GM21381 (cell line): ENCODE measurements around the gene ANTXR1.

ENCODE experiments used
- ATAC-seq: cut with Tn5 transposase; IDR thresholded peaks from one replicate; pipeline ENCODE4 v1.9.1; 2021; ENCODE audit warnings: mild to moderate bottlenecking, moderate library complexity; ENCODE audit not compliant: unreplicated experiment

Gene ANTXR1

DNA sequence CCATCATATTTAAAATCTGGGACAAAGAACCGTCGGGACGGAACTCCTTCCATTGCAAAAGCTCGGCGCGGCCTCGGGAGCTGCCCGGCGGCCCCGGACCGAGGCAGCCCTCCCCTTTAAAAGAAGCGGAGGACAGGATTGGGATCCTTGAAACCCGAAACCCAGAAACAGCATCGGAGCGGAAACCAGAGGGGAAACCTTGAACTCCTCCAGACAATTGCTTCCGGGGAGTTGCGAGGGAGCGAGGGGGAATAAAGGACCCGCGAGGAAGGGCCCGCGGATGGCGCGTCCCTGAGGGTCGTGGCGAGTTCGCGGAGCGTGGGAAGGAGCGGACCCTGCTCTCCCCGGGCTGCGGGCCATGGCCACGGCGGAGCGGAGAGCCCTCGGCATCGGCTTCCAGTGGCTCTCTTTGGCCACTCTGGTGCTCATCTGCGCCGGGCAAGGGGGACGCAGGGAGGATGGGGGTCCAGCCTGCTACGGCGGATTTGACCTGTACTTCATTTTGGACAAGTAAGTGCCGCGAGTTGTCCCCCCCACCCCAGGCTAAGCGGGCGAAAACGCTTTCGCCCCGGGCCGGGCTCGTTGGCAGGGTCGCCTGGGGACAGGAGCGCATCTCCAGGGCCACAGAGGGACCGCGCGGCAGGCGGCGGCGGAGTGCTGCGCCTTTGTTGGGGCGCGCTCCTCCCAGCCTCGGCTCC lies at the start of gene ANTXR1:
TSS of gene ANTXR1 (plus strand) at position 38 of the 698 bp plus-strand sequence. CDS start at position 359, 321 bp downstream.
- ATAC-seq: no peak

DNA sequence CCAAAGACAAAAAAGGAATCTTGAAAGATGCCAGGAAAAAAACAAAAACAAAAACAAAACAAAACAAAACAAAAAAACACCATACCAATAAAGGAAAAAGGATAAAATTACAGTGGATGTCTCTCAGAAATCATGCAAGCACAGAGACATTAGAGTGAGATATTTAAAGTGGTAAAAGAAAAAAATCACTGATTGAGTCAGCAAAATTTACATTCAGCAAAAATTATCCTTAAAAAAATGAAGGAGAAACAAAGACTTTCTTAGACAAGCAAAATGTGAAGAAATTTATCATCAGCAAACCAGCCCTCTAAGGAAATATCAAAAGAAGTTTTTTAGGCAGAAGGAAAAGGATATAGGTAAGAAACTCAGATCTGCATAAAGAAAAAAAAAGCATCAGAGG lies 48.7 kb upstream of the ANTXR1 start:
- no peak for ATAC-seq

GRCh38 chr2:68968221-68968620 lies 44.8 kb upstream of the ANTXR1 start:
- no peak for ATAC-seq

DNA sequence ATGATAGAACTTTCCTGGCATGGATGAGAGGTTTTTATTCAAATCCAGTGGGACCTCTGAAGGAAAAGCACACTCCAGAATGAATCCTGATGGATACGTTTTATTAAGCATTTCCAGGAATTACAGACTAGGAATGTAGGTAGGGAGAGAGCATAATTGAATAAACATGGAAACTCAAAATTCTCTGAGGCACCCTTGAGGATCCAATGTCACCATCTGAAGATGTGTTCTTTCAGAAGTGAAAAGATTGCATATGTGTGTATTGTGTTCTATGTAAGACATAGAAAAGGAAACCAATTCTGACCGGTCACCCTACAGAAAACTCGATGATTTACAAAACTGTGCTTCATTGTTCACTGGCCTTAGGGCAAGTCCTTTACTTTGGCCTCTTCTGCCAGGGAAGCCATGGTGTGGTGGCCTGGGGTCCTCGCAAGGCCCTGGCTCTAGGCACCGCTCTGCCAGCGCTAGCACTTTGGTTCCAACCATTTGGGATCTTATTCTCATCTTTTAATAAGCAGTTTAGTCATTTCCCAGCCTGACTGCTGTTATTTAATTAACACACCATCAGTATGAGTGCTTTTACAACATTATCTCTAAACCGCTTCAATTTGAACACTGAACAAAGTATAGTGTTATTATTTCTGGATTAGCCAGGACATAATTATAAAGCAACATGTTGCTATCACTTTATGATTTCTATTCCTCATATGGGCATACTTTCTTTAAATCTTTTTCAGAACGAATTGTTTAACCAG lies 43.1 kb upstream of the ANTXR1 start:
- ATAC-seq: no peak

- no peak for ATAC-seq
These were observed 42.3 kb upstream of the ANTXR1 start for GRCh38 chr2:68970566-68971265.

- ATAC-seq: no peak
These were observed 41.3 kb upstream of the ANTXR1 start for GRCh38 chr2:68971591-68972231.

- ATAC-seq: no peak
These were observed 38.7 kb upstream of the ANTXR1 start, which contains the start of gene GKN1 for GRCh38 chr2:68974251-68974650. Gene GKN1 (plus strand): TSS chr2:68974636. CDS start chr2:68974678, 42 bp downstream.

DNA sequence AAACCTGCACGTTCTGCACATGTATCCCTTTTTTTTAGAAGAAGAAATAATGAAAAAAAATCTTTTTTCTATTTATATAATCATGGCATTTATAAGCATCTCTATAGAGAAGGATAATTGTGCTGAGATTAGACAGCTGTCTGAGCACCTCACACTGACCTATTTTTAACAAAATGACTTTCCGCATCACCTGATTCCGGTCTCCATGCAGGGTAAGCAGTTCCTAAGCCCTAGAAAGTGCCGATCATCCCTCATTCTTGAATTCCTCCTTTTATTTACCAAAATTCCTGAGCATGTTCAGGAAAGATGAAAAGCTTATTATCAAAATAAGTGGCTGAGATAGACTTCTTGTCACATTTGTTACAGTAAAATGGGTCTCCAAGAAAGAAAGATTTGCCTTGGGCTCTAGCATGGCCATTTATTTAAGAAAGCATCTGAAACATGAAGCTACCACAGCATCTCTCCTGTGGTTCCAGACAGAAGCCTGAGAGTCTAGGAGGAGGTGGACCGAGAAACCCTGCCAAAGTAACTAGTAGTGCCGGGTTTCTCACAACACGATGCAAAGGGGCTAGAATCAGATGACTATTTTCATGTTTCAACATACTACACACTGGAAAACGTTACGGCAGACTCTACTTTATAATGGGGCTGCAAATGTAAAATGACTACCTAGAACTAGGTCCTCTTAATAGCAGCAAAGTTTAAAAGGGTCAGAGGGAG lies 37.9 kb upstream of the ANTXR1 start:
- ATAC-seq: no peak

GRCh38 chr2:68975844-68976243 lies 37.1 kb upstream of the ANTXR1 start:
- no peak for ATAC-seq

GRCh38 chr2:68977453-68977852 lies 35.5 kb upstream of the ANTXR1 start:
- ATAC-seq: no peak

DNA sequence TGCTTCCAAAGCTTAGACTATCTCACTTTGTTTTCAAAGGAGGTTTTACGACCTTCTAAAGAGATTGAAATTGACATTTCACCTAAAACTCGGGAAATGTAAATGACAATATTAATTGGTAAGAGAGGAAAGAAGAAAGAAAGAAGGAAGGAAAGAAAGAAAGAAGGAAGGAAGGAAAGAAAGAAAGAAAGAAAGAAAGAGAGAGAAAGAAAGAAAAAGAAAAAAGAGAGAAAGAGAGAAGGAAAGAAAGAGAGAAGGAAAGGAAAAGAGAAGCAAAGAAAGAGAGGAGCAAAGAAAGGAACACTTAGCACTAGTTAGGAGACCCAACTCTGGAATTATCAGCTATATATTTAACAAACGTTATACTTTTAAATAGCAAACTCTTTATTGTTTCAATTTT lies 34.9 kb upstream of the ANTXR1 start:
- ATAC-seq: no peak

- ATAC-seq: no peak
These were observed 32.0 kb upstream of the ANTXR1 start for GRCh38 chr2:68980956-68981355.

GRCh38 chr2:68987021-68987503 lies 25.9 kb upstream of the ANTXR1 start:
- ATAC-seq: no peak

DNA sequence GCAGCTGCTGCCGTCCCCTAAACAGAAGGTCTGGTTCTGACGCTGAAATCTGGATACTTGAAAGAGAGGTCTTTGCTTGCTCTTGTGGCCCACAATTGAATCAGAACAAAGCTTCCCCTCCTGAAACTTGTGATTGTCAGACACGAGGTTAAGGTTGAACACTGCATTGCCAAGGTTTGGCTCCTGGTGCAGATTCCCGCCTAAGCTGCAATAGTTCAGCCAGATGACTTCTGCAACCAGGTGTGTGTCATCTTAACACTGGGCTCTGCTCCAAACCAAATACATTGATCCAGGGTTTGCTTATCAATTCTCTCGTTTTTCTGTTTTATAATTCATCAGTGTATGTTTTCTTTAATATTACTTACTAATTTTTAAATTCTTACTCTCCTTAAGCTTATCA lies 23.9 kb upstream of the ANTXR1 start:
- no peak for ATAC-seq

- no peak for ATAC-seq
These were observed 20.6 kb upstream of the ANTXR1 start for GRCh38 chr2:68992341-68992740.

- no peak for ATAC-seq
These were observed 20.0 kb upstream of the ANTXR1 start for GRCh38 chr2:68992933-68993332.

GRCh38 chr2:68993660-68994059 lies 19.3 kb upstream of the ANTXR1 start:
- no peak for ATAC-seq

GRCh38 chr2:68994864-68995263 lies 18.1 kb upstream of the ANTXR1 start:
- ATAC-seq: no peak

GRCh38 chr2:68995916-68996315 lies 17.1 kb upstream of the ANTXR1 start:
- ATAC-seq: no peak

GRCh38 chr2:68997401-68997800 lies 15.6 kb upstream of the ANTXR1 start:
- no peak for ATAC-seq
